NB4 (cell line): ENCODE measurements around the gene NPIPB2.

Experiments
- DNase-seq: peaks from one replicate; pipeline ENCODE4 v3.0.0; 2010; ENCODE audit warnings: low read depth
- H3K4me3 ChIP-seq: one replicate; pipeline ENCODE4 v1.5.1; 2011; ENCODE audit warnings: mild to moderate bottlenecking, low read depth, low read length, moderate library complexity
- CTCF ChIP-seq: IDR thresholded peaks from one replicate; pipeline ENCODE4 v1.5.1; 2012; ENCODE audit warnings: low read depth, low read length
- MYC ChIP-seq: IDR thresholded peaks from 2 replicates; pipeline ENCODE4 v1.6.1; 2011; ENCODE audit warnings: low read depth, low read length
- POLR2A ChIP-seq: IDR thresholded peaks from 2 replicates; pipeline ENCODE4 v1.6.1; 2011; ENCODE audit warnings: mild to moderate bottlenecking; ENCODE audit not compliant: insufficient read length; ENCODE audit errors: extremely low read depth
- TF ChIP-seq, protein P1 (sequence below): IDR thresholded peaks from 2 replicates; pipeline ENCODE4 v1.6.1; 2011; ENCODE audit warnings: low read depth, low read length

NPIPB2 gene

DNA sequence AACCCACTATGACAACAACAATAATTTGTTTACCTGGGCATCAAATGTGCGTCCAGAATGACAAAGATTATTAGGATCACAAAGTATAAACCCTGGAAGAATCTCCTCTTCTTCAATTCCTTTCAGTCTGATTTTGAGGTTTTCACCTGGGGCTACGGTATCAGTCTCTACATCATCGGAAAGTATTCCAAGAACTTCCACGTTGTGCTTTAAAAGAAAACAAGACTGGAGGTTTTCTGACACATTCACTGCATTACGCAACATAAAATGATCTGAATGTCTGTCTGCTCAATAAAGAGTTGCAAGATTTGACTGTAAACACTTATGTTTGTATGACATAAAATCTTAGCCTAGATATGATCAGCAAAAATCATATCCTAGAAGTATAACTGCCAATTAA, 64.5 kb downstream of the NPIPB2 start:
- no peak for DNase-seq
- TF ChIP-seq MYC (no peak), POLR2A (no peak), CTCF (no peak)
- TF ChIP-seq, protein P1, sequence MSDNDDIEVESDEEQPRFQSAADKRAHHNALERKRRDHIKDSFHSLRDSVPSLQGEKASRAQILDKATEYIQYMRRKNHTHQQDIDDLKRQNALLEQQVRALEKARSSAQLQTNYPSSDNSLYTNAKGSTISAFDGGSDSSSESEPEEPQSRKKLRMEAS: no peak
- H3K4me3 ChIP-seq: no peak overlapping the region
